WTC11 (cell line): ENCODE measurements around the gene RASSF3. TPM values are rescaled to one million over a fixed set of nuclear protein-coding genes. Genes with fewer than 3 reads are reported as not detected.

Experiments used
- ATAC-seq: fragments of 200-7000 bp; cut with Tn5 transposase; 2 replicates; pipeline ENCODE4 v1.10.0; 2021; ENCODE audit warnings: mild to moderate bottlenecking, moderate library complexity
- CTCF ChIA-PET: fragments of 300-600 bp; sonication (Branson Sonifier 250); formaldehyde crosslinking; loops from one replicate; lab custom pipeline; 2021; ENCODE audit warnings: antibody characterized with exemption; lab: Charles Lee
- POLR2A ChIA-PET: fragments of 350-600 bp; sonication (Branson Sonifier 250); formaldehyde crosslinking; loops from one replicate; lab custom pipeline; 2021; ENCODE audit warnings: antibody characterized with exemption; lab: Charles Lee
- DNase-seq: peaks from one replicate; pipeline ENCODE4 v3.0.0; 2021; ENCODE audit warnings: low spot score
- H3K27ac Mint-ChIP-seq: 2 replicates; pipeline ENCODE4 v1.8.0; 2021; ENCODE audit warnings: mixed read lengths
- H3K27me3 Mint-ChIP-seq: 2 replicates; pipeline ENCODE4 v1.8.0; 2021; ENCODE audit warnings: low read depth, mild to moderate bottlenecking, moderate library complexity, mixed read lengths
- H3K36me3 Mint-ChIP-seq: 2 replicates; pipeline ENCODE4 v1.8.0; 2021; ENCODE audit warnings: mixed read lengths
- H3K4me1 Mint-ChIP-seq: 2 replicates; pipeline ENCODE4 v1.8.0; 2022; ENCODE audit warnings: mixed read lengths
- H3K4me3 Mint-ChIP-seq: 2 replicates; pipeline ENCODE4 v1.8.0; 2021; ENCODE audit warnings: mild to moderate bottlenecking, moderate library complexity, mixed read lengths
- H3K9me3 Mint-ChIP-seq: 2 replicates; pipeline ENCODE4 v1.8.0; 2021; ENCODE audit warnings: mixed read lengths
- ELF4 ChIP-seq: sonication (generic); formaldehyde crosslinking; IDR thresholded peaks from 2 replicates; pipeline ENCODE4 v1.8.1; 2022; ENCODE audit warnings: low read depth, mild to moderate bottlenecking, moderate library complexity, missing genetic modification reagents
- GABPB1 ChIP-seq: sonication (generic); formaldehyde crosslinking; IDR thresholded peaks from 2 replicates; pipeline ENCODE4 v1.8.1; 2023; ENCODE audit warnings: mild to moderate bottlenecking, missing genetic modification reagents
- KAT7 ChIP-seq: sonication (generic); formaldehyde crosslinking; IDR thresholded peaks from 2 replicates; pipeline ENCODE4 v1.8.1; 2023; ENCODE audit warnings: missing genetic modification reagents, mild to moderate bottlenecking, borderline replicate concordance
- NFE2L1 ChIP-seq: sonication (generic); formaldehyde crosslinking; IDR thresholded peaks from 2 replicates; pipeline ENCODE4 v1.8.1; 2023; ENCODE audit warnings: missing genetic modification reagents
- SP1 ChIP-seq: sonication (generic); formaldehyde crosslinking; conservative IDR thresholded peaks from 2 replicates; pipeline ENCODE4 v1.8.1; 2022; ENCODE audit warnings: missing genetic modification reagents
- TEAD1 ChIP-seq: sonication (generic); formaldehyde crosslinking; IDR thresholded peaks from 2 replicates; pipeline ENCODE4 v1.8.0; 2022; ENCODE audit warnings: mild to moderate bottlenecking, missing genetic modification reagents
- TEAD4 ChIP-seq: sonication (generic); formaldehyde crosslinking; IDR thresholded peaks from 2 replicates; pipeline ENCODE4 v1.8.0; 2022; ENCODE audit warnings: mild to moderate bottlenecking, missing genetic modification reagents
- ZNF396 ChIP-seq: fragments of 250-450 bp; sonication (Bioruptor Pico); IDR thresholded peaks from 2 replicates; pipeline ENCODE4 v1.8.0; 2021; ENCODE audit warnings: mild to moderate bottlenecking, moderate library complexity, borderline replicate concordance
- total RNA-seq: library from RNA; stranded (reverse); gene quantifications from 3 replicates; pipeline ENCODE4 v1.2.3, GENCODE V29; 2021
- TF ChIP-seq, protein P1 (sequence below): sonication (generic); formaldehyde crosslinking; IDR thresholded peaks from 2 replicates; pipeline ENCODE4 v1.8.1; 2022; ENCODE audit warnings: mild to moderate bottlenecking, moderate library complexity, missing genetic modification reagents
- TF ChIP-seq, protein P2 (sequence below): sonication (generic); formaldehyde crosslinking; IDR thresholded peaks from 2 replicates; pipeline ENCODE4 v1.8.0; 2022; ENCODE audit warnings: mild to moderate bottlenecking, missing genetic modification reagents
- TF ChIP-seq, protein P3 (sequence below): sonication (generic); formaldehyde crosslinking; IDR thresholded peaks from 2 replicates; pipeline ENCODE4 v1.8.1; 2023; ENCODE audit warnings: mild to moderate bottlenecking, moderate library complexity, missing genetic modification reagents
- TF ChIP-seq, protein P4 (sequence below): sonication (generic); formaldehyde crosslinking; IDR thresholded peaks from 2 replicates; pipeline ENCODE4 v1.8.0; 2022; ENCODE audit warnings: mild to moderate bottlenecking, missing genetic modification reagents
- TF ChIP-seq, protein P5 (sequence below): sonication (generic); formaldehyde crosslinking; IDR thresholded peaks from 2 replicates; pipeline ENCODE4 v1.8.0; 2023; ENCODE audit warnings: missing genetic modification reagents, mild to moderate bottlenecking, borderline replicate concordance

RASSF3 gene
- total RNA-seq, 1 experiment from 2014 or later, result 54.7 TPM

DNA sequence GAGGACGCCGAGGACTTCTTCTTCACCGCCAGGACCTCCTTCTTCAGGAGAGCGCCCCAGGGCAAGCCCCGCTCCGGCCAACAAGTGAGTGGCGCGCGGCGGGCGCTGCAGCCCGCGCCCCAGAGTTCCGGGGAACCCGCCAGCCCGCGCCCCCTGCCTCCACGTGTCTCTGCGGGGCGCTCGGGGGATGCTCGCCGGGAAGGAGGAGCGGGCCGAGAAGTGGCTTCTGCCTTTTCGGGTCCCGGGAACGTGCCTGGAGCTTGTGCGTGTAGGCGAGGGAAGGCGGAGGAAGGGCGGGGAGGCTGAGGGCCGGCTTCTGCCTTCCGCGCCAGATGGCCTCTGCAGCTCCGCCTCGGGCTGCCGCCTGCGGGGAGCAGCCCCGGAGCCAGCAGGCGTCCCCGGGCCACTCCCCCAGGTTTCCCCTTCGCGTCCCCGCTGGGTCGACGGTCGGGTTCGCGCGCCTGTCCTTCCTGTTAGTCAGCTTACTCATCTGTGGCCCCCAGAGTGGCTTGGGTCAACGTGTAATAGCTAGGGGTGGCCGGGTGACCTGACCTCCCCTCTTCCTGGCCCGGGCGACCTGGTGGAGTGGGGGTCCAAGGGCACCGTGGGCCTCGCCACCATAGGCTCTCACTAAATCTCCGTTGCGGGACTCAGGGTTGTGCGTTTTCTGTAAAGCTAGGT, 505 bp downstream of the RASSF3 start:
- Mint-ChIP-seq H3K27me3 (no peaks in the 10 kb centered on the region), H3K4me1 (peaks cover 35% of the 10 kb centered on the region), H3K9me3 (no peaks in the 10 kb centered on the region), H3K36me3 (peaks cover 7% of the 10 kb centered on the region), H3K27ac (peak overlapping the region; percentile 87), H3K4me3 (peak overlapping the region; percentile 94)
- ChIA-PET CTCF (interaction anchor here (0.9 to 4.8 kb wide), 7 partner anchors 13 to 191 kb away, joined by 3 to 29 read pairs (median 5); no protein-coding TSS in a partner anchor), POLR2A (interaction anchor here (0.9 to 1.3 kb wide), 5 partner anchors 11 to 81 kb away, joined by 3 to 4 read pairs (median 3); no protein-coding TSS in a partner anchor)
- TF ChIP-seq TEAD1 (peak; percentile 67; the same call in 1 of the 2 replicates), GABPB1 (CRISPR knock-in tag) (peak; percentile 22; the same call in 1 of the 2 replicates), ZNF396 (CRISPR knock-in tag) (no peak), ELF4 (CRISPR knock-in tag) (0 out of 2 replicates have a peak, but pooled peaks have one; percentile 23), TEAD4 (CRISPR knock-in tag) (0 out of 2 replicates have a peak, but pooled peaks have one; percentile 14), KAT7 (CRISPR knock-in tag) (peak; percentile 37; the same call in 1 of the 2 replicates), NFE2L1 (CRISPR knock-in tag) (no peak), SP1 (CRISPR knock-in tag) (no peak)
- TF ChIP-seq, protein P1, sequence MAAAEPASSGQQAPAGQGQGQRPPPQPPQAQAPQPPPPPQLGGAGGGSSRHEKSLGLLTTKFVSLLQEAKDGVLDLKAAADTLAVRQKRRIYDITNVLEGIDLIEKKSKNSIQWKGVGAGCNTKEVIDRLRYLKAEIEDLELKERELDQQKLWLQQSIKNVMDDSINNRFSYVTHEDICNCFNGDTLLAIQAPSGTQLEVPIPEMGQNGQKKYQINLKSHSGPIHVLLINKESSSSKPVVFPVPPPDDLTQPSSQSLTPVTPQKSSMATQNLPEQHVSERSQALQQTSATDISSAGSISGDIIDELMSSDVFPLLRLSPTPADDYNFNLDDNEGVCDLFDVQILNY (CRISPR knock-in tag), result 0 out of 2 replicates have a peak, but pooled peaks have one; percentile 20
- TF ChIP-seq, protein P2, sequence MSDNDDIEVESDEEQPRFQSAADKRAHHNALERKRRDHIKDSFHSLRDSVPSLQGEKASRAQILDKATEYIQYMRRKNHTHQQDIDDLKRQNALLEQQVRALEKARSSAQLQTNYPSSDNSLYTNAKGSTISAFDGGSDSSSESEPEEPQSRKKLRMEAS (CRISPR knock-in tag), result peak; percentile 73; the same call in 1 of the 2 replicates
- TF ChIP-seq, protein P3, sequence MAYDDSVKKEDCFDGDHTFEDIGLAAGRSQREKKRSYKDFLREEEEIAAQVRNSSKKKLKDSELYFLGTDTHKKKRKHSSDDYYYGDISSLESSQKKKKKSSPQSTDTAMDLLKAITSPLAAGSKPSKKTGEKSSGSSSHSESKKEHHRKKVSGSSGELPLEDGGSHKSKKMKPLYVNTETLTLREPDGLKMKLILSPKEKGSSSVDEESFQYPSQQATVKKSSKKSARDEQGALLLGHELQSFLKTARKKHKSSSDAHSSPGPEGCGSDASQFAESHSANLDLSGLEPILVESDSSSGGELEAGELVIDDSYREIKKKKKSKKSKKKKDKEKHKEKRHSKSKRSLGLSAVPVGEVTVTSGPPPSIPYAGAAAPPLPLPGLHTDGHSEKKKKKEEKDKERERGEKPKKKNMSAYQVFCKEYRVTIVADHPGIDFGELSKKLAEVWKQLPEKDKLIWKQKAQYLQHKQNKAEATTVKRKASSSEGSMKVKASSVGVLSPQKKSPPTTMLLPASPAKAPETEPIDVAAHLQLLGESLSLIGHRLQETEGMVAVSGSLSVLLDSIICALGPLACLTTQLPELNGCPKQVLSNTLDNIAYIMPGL (CRISPR knock-in tag), result peak; percentile 90
- TF ChIP-seq, protein P4, sequence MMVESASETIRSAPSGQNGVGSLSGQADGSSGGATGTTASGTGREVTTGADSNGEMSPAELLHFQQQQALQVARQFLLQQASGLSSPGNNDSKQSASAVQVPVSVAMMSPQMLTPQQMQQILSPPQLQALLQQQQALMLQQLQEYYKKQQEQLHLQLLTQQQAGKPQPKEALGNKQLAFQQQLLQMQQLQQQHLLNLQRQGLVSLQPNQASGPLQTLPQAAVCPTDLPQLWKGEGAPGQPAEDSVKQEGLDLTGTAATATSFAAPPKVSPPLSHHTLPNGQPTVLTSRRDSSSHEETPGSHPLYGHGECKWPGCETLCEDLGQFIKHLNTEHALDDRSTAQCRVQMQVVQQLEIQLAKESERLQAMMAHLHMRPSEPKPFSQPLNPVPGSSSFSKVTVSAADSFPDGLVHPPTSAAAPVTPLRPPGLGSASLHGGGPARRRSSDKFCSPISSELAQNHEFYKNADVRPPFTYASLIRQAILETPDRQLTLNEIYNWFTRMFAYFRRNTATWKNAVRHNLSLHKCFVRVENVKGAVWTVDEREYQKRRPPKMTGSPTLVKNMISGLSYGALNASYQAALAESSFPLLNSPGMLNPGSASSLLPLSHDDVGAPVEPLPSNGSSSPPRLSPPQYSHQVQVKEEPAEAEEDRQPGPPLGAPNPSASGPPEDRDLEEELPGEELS (CRISPR knock-in tag), result 0 out of 2 replicates have a peak, but pooled peaks have one; percentile 37
- TF ChIP-seq, protein P5, sequence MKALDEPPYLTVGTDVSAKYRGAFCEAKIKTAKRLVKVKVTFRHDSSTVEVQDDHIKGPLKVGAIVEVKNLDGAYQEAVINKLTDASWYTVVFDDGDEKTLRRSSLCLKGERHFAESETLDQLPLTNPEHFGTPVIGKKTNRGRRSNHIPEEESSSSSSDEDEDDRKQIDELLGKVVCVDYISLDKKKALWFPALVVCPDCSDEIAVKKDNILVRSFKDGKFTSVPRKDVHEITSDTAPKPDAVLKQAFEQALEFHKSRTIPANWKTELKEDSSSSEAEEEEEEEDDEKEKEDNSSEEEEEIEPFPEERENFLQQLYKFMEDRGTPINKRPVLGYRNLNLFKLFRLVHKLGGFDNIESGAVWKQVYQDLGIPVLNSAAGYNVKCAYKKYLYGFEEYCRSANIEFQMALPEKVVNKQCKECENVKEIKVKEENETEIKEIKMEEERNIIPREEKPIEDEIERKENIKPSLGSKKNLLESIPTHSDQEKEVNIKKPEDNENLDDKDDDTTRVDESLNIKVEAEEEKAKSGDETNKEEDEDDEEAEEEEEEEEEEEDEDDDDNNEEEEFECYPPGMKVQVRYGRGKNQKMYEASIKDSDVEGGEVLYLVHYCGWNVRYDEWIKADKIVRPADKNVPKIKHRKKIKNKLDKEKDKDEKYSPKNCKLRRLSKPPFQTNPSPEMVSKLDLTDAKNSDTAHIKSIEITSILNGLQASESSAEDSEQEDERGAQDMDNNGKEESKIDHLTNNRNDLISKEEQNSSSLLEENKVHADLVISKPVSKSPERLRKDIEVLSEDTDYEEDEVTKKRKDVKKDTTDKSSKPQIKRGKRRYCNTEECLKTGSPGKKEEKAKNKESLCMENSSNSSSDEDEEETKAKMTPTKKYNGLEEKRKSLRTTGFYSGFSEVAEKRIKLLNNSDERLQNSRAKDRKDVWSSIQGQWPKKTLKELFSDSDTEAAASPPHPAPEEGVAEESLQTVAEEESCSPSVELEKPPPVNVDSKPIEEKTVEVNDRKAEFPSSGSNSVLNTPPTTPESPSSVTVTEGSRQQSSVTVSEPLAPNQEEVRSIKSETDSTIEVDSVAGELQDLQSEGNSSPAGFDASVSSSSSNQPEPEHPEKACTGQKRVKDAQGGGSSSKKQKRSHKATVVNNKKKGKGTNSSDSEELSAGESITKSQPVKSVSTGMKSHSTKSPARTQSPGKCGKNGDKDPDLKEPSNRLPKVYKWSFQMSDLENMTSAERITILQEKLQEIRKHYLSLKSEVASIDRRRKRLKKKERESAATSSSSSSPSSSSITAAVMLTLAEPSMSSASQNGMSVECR (CRISPR knock-in tag), result peak; percentile 77; the same call in 1 of the 2 replicates
- peak; percentile 73 for DNase-seq
- ATAC-seq, result peak; percentile 37
